Femur (tissue), 1 donor: ENCODE data around the gene ACVR1C.
A peak's percentile ranks its signal among the peaks of the same experiment; 100 is the strongest.

Source experiments
- DNase-seq: peaks from one replicate; pipeline ENCODE4 v3.0.0-alpha.2; 2017

The ACVR1C gene

GRCh38 chr2:157492189-157492773 is 136.4 kb downstream of the ACVR1C start:
- DNase-seq = peak; percentile 69

- no peak for DNase-seq
Measured at GRCh38 chr2:157489983-157490382, 138.7 kb downstream of the ACVR1C start.

DNA sequence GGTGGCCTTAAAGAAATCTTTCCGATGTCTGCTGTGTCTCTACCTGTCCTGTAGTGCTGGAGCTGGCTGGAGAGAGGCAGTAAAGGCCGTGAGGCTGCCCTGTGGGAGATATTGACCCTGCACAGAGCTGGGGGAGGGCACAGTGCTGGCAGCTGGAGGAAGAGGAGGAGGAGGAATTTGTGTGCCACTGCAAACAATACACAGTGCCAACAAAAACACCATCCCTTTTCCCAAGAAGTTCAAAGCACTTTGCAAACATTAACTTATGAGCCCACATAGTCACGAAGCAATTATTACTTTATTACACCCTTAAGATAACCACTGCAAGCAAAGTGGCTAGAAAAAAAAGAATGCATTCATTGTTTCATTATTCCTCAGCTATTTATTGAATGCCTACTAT is 139.8 kb downstream of the ACVR1C start:
- no peak for DNase-seq

DNA sequence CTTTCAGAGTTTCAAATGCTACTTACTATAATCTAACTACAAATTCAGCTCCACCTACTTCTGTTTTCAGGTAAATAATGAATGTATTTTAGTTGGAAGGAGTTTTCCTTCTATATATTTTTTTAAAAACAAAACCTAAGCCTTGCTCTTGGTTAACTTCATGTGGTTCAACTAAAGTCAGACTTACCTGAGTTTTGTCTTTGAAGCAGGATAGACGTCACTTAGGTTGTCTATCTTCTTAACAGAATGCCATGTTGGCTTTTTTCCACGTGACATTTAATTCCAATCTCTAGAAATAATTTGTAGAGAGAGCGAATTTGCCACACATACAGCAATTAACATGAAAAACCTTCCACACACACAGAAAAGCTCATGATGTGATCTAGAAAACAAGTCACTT is 140.9 kb downstream of the ACVR1C start:
- DNase-seq = no peak

DNA sequence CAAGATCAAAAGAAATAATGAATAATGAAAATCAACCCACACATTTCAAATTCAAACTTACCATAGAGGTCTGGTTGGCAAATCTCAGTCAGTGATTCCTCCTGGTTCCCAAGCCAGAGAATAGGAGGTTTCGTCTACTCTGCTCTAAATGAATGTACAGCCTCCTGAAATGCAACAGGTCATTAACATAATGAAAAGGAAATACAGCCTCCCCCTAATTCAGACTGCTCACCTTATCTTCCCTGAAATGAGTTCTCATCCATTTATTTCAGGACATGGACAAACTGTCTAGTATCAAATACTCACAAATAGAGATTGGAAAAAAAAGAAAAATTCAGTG is 141.4 kb downstream of the ACVR1C start:
- no peak for DNase-seq

GRCh38 chr2:157486596-157487270 is 141.9 kb downstream of the ACVR1C start:
- no peak for DNase-seq

DNA sequence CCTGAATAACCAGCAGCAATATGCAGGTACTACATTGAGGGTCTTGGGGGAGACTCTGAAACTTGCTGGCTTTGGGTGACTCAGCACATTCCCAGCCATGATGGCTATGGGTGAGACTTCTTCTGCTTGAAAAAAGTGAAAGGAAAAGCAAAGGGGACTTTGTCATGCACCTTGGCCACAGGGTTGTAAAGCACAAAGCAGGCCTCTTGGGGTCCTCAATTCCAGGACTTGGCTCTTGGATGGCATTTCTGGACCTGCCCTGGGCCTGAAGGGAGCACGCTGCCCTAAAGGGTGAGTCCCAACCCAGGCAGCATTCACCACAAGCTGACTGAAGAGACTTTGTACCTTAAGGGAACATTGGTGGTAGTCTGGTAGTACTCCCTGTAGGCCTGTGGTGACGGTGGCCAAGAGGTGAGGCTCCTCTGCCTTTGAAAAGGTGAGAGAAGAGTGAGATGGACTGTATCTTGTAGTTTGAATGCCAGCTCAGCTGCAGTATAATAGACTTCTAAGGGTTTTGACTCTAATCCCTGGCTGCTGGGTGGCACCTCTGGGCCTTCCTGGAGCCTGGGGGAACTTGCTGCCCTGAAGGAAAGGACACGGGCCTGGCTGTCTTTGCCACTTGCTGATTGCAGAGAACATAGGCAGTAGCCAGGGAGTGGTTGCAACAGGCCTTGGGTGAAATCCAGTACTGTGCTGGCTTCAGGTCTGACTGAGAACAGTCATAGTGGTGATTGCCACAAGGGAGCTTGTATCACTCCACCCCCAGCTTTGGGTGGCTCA is 148.3 kb downstream of the ACVR1C start:
- no peak for DNase-seq

GRCh38 chr2:157479081-157480027 is 149.3 kb downstream of the ACVR1C start:
- DNase-seq = no peak

- no peak for DNase-seq
Measured at GRCh38 chr2:157477919-157478318, 150.7 kb downstream of the ACVR1C start.

GRCh38 chr2:157476953-157477709 is 151.5 kb downstream of the ACVR1C start:
- no peak for DNase-seq
